Neuron (in vitro differentiated cells): ENCODE results near the gene CEP63.
"Not testable (repeated sequence)": the region's sequence is repeated elsewhere in the genome, so short reads cannot be mapped to it uniquely, and the experiment has no call there.

Experiments
- H2AFZ ChIP-seq: one replicate; pipeline ENCODE4 v1.6.1; 2013; ENCODE audit warnings: low read depth, mild to moderate bottlenecking, inconsistent platforms, low read length, moderate library complexity
- H3K27me3 ChIP-seq: one replicate; pipeline ENCODE4 v1.6.1; 2013; ENCODE audit warnings: low read length; ENCODE audit not compliant: insufficient read depth
- H3K36me3 ChIP-seq: one replicate; pipeline ENCODE4 v1.6.1; 2013; ENCODE audit warnings: low read length; ENCODE audit not compliant: insufficient read depth
- H3K4me1 ChIP-seq: one replicate; pipeline ENCODE4 v1.6.1; 2013; ENCODE audit warnings: low read length; ENCODE audit not compliant: insufficient read depth
- H3K4me3 ChIP-seq: 2 replicates; pipeline ENCODE4 v1.5.1; 2013; ENCODE audit warnings: mild to moderate bottlenecking, low read length, moderate library complexity
- H3K9me3 ChIP-seq: one replicate; pipeline ENCODE4 v1.6.1; 2013; ENCODE audit warnings: low read length

CEP63 gene

GRCh38 chr3:134568790-134569189 lies 82.9 kb downstream of the CEP63 start:
- Histone ChIP-seq H3K4me1 (no peaks in the 10 kb centered on the region), H3K4me3 (no peak overlapping the region), H3K27me3 (no peaks in the 10 kb centered on the region)

GRCh38 chr3:134569899-134570298 lies 84.0 kb downstream of the CEP63 start:
- H3K27me3 ChIP-seq, H3K36me3 ChIP-seq, H2AFZ ChIP-seq, H3K4me1 ChIP-seq, H3K4me3 ChIP-seq, H3K9me3 ChIP-seq: not testable (repeated sequence)

More at GRCh38 chr3:134568790-134569189, 82.9 kb downstream of the CEP63 start:
- no peak overlapping the region for H2AFZ ChIP-seq
- H3K36me3 ChIP-seq: no peaks in the 10 kb centered on the region
- peaks cover 8% of the 10 kb centered on the region for H3K9me3 ChIP-seq

DNA sequence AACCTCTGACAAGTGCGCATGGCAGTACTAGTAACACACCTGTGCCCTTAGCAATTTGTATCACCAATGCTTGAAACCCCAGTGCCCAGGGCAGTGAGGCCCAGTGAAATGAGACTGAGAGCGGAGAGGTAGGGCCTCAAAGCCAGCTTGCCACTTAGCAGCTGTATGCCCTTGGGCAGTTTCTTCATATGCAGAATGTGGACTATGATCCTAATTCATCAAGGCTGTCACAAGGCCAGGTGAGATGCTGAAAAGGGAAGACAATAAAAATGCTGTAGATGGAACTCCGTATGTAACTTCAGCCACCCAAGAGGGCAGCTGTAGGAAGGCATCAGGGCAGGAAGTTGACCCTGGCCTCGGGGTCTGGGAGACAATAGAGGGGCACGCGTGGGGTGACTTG lies 90.6 kb downstream of the CEP63 start:
- H3K36me3 ChIP-seq: no peaks in the 10 kb centered on the region
- H3K4me1 ChIP-seq: peaks cover 2% of the 10 kb centered on the region
- H3K4me3 ChIP-seq: no peak overlapping the region
- no peaks in the 10 kb centered on the region for H3K27me3 ChIP-seq
- H3K9me3 ChIP-seq: no peaks in the 10 kb centered on the region
- no peak overlapping the region for H2AFZ ChIP-seq

DNA sequence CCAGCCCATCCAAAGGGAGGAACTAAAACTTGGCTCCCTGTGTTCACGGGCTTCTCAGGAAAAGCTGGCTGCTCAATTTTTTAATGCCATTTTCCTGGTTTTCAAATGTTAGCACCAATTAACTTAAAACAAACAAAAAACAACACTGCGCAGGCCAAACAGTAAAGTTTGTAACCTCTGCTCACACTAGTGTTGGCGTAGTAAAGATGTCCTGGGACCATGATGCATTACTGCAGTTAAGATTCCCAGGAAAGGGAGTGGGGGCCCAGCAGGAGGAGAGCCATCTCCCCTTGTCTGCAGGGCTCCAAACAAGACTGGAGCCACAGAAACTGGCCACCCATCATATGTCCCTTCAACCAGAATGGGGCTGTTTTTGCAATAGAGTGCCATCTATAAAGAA lies 91.0 kb downstream of the CEP63 start:
- H3K27me3 ChIP-seq: no peaks in the 10 kb centered on the region
- no peaks in the 10 kb centered on the region for H3K9me3 ChIP-seq
- H3K4me1 ChIP-seq: peaks cover 2% of the 10 kb centered on the region
- no peak overlapping the region for H3K4me3 ChIP-seq
- no peaks in the 10 kb centered on the region for H3K36me3 ChIP-seq
- H2AFZ ChIP-seq: no peak overlapping the region

GRCh38 chr3:134579141-134579665 lies 93.3 kb downstream of the CEP63 start:
- no peaks in the 10 kb centered on the region for H3K27me3 ChIP-seq
- H3K36me3 ChIP-seq: no peaks in the 10 kb centered on the region
- peaks cover 2% of the 10 kb centered on the region for H3K4me1 ChIP-seq
- H3K4me3 ChIP-seq: no peak overlapping the region
- H2AFZ ChIP-seq: no peak overlapping the region
- no peaks in the 10 kb centered on the region for H3K9me3 ChIP-seq

- Histone ChIP-seq H3K4me1 (no peaks in the 10 kb centered on the region), H3K4me3 (no peak overlapping the region), H3K9me3 (no peaks in the 10 kb centered on the region), H2AFZ (no peak overlapping the region), H3K27me3 (no peaks in the 10 kb centered on the region), H3K36me3 (no peaks in the 10 kb centered on the region)
Observed at GRCh38 chr3:134590766-134591165, 104.9 kb downstream of the CEP63 start.

- no peak overlapping the region for H3K4me3 ChIP-seq
- no peak overlapping the region for H2AFZ ChIP-seq
- H3K4me1 ChIP-seq: no peaks in the 10 kb centered on the region
- peaks cover 5% of the 10 kb centered on the region for H3K9me3 ChIP-seq
- H3K36me3 ChIP-seq: no peaks in the 10 kb centered on the region
- H3K27me3 ChIP-seq: no peaks in the 10 kb centered on the region
Observed at GRCh38 chr3:134592806-134593205, 106.9 kb downstream of the CEP63 start.

DNA sequence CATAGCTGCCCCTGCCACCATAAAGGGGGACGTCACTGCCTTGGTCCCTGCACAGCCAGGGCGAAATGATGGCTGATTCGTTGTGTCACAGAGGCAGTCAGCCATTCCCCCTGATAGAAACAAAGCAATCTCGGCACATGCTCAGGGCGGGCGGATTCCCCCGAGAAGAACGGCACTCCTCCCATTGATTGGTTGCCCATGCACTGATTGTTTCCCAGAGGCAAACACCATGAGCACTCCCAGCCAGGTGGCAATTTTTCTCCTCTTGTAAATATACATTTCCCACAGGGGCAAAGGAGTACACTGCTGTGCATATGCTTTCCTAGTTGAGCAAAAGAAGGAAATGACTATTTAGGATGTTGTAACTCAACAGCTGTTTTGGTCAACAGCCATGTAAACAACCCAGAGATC lies 108.5 kb downstream of the CEP63 start:
- H3K27me3 ChIP-seq: no peaks in the 10 kb centered on the region
- H3K4me1 ChIP-seq: peaks cover 10% of the 10 kb centered on the region
- peaks cover 5% of the 10 kb centered on the region for H3K9me3 ChIP-seq
- H2AFZ ChIP-seq: no peak overlapping the region
- no peak overlapping the region for H3K4me3 ChIP-seq
- no peaks in the 10 kb centered on the region for H3K36me3 ChIP-seq

GRCh38 chr3:134594986-134595385 lies 109.1 kb downstream of the CEP63 start:
- not testable (repeated sequence) for H3K4me3 ChIP-seq, H3K27me3 ChIP-seq, H3K9me3 ChIP-seq, H3K36me3 ChIP-seq, H2AFZ ChIP-seq
- peaks cover 16% of the 10 kb centered on the region for H3K4me1 ChIP-seq

- Histone ChIP-seq H2AFZ (no peak overlapping the region), H3K36me3 (no peaks in the 10 kb centered on the region), H3K4me1 (peaks cover 40% of the 10 kb centered on the region), H3K9me3 (peaks cover 5% of the 10 kb centered on the region), H3K27me3 (no peaks in the 10 kb centered on the region), H3K4me3 (no peak overlapping the region)
Observed at GRCh38 chr3:134597390-134597970, 111.6 kb downstream of the CEP63 start.

GRCh38 chr3:134598763-134599545 lies 113.1 kb downstream of the CEP63 start:
- no peak overlapping the region for H2AFZ ChIP-seq
- H3K4me1 ChIP-seq: peaks cover 50% of the 10 kb centered on the region
- peaks cover 5% of the 10 kb centered on the region for H3K9me3 ChIP-seq
- no peaks in the 10 kb centered on the region for H3K36me3 ChIP-seq
- no peak overlapping the region for H3K4me3 ChIP-seq
- no peaks in the 10 kb centered on the region for H3K27me3 ChIP-seq

DNA sequence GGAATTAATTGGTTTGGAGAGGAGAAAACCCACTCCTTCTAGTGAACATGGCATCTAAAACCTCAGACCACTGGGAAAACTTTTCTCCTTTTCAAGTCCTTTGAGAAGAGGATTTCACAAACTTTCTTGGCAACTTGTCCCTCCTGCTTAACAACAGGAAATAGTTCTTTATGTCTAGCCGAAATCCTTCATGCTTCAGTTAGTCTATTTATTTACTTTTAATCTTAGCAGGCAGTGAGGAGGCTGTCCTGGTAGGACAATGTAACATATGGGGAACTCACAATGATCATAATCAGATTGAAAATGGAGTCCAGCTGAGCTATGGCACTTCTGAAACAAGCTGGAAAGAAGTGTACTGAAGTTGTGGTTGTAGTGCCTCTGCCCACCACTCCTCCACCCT lies 114.3 kb downstream of the CEP63 start:
- H2AFZ ChIP-seq: no peak overlapping the region
- H3K9me3 ChIP-seq: peaks cover 5% of the 10 kb centered on the region
- H3K36me3 ChIP-seq: no peaks in the 10 kb centered on the region
- peaks cover 50% of the 10 kb centered on the region for H3K4me1 ChIP-seq
- no peaks in the 10 kb centered on the region for H3K27me3 ChIP-seq
- no peak overlapping the region for H3K4me3 ChIP-seq

- Histone ChIP-seq H3K27me3 (no peaks in the 10 kb centered on the region), H2AFZ (peak overlapping the region; percentile 14), H3K36me3 (no peaks in the 10 kb centered on the region), H3K9me3 (peaks cover 5% of the 10 kb centered on the region), H3K4me3 (peak overlapping the region; percentile 25), H3K4me1 (peaks cover 50% of the 10 kb centered on the region)
Observed at GRCh38 chr3:134600685-134601463, 115.0 kb downstream of the CEP63 start.
